Right lobe of liver (tissue), 6 donors: ENCODE data around the gene C2CD4C. TPM values are rescaled to one million over a fixed set of nuclear protein-coding genes. Genes with fewer than 3 reads are reported as not detected.
"Not testable (repeated sequence)": the region's sequence is repeated elsewhere in the genome, so short reads cannot be mapped to it uniquely, and the experiment has no call there.

ENCODE experiments used
- ATAC-seq, 4 donors: fragments of 200-7000 bp; cut with Tn5 transposase; one replicate each; pipeline ENCODE4 v1.9.1; 2020; ENCODE audit warnings: mild to moderate bottlenecking in 4 of 4, moderate library complexity in 4 of 4
- DNase-seq, 3 donors: peaks; one replicate each; pipeline ENCODE4 v3.0.0-alpha.2; 2020
- H3K27ac ChIP-seq, 3 donors: fragments of 200-600 bp; one replicate each; pipeline ENCODE4 v1.8.0; 2022
- H3K27me3 ChIP-seq, 2 donors: fragments of 200-600 bp; one replicate each; pipeline ENCODE4 v1.8.0; 2022
- H3K36me3 ChIP-seq, 4 donors: fragments of 200-600 bp; sonication (generic) in 1 of 4; one replicate each; pipeline versions ENCODE4 v1.5.1 to v1.8.0; 2017 to 2022; ENCODE audit warnings: control low read depth in 1 of 4
- H3K4me1 ChIP-seq, 4 donors: fragments of 200-600 bp; sonication (generic) in 1 of 4; one replicate each; pipeline versions ENCODE4 v1.5.1 to v1.8.0; 2017 to 2022; ENCODE audit warnings: control low read depth in 1 of 4
- H3K4me3 ChIP-seq, 3 donors: fragments of 200-600 bp; one replicate each; pipeline ENCODE4 v1.8.0; 2022
- H3K9me3 ChIP-seq, 4 donors: fragments of 200-600 bp; sonication (generic) in 1 of 4; one replicate each; pipeline versions ENCODE4 v1.5.1 to v1.8.0; 2017 to 2022; ENCODE audit warnings: control low read depth in 1 of 4
- POLR2A ChIP-seq: fragments of 450-650 bp; IDR thresholded peaks from one replicate; pipeline ENCODE4 v1.6.1; 2017; ENCODE audit warnings: antibody characterized with exemption, mild to moderate bottlenecking
- WGBS: methylation state at CpG from one replicate; pipeline ENCODE4 v1.1.6; 2018; ENCODE audit warnings: low coverage, low lambda C conversion rate; ENCODE audit not compliant: insufficient coverage; ENCODE audit errors: missing lambda C conversion rate; 5-methylcytosine and 5-hydroxymethylcytosine counted together
- intact Hi-C, 2 donors: fragments of 100-400 bp; cut with DNase I; formaldehyde crosslinking; loops; one replicate each; pipeline versions ENCODE4 v1.11.2 to v1.14.1; 2022
- total RNA-seq, 6 experiments: library from RNA; depleted of rRNA in 2 of 6; stranded (reverse); fragments of >200 nt in 2 of 6; fragmentation: NEBNext Ultra II Directional in 3 of 6; extraction: Animal tissue kit (Norgen Biotek cat#: 25700) in 3 of 6; gene quantifications; one replicate each; pipeline versions ENCODE4 v1.1.0 to v1.2.4, GENCODE V29; 2016 to 2023
- TF ChIP-seq, protein P1 (sequence below), 4 donors: fragments of 200-600 bp in 3 of 4; fragments of 450-650 bp in 1 of 4; IDR thresholded peaks; one replicate each; pipeline versions ENCODE4 v1.5.1 to v1.8.0; 2016 to 2022; ENCODE audit warnings: antibody characterized with exemption in 4 of 4, mild to moderate bottlenecking in 2 of 4
- donor health status: DM: no; HTN: yes; CAD: no.
- donor health status: DM: no; HTN: no; CAD: no.
- donor health status: DM: no; HTN: no; CAD: no.
- donor health status: DM: no; HTN: yes; CAD: no.
- donor health status: DM: no; HTN: yes; CAD: no.

Gene C2CD4C
- total RNA-seq, 6 experiments from 2014 or later, result 0.12 to 2.0 (median 0.44) TPM

DNA sequence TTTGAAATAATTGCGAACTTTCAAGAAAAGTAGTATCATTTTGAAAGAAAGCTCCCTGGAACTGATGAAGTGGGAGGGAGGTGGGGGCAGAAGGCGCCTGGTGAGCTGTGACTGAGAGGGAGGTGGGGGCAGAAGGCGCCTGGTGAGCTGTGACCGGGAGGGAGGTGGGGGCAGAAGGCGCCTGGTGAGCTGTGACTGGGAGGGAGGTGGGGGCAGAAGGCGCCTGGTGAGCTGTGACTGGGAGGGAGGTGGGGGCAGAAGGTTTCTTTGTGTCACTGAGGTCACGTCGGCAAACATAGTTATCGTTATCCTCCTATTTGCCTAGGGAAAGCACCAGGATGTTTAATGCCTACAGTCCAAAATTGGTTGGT, 24.2 kb downstream of the C2CD4C start:
- no peak overlapping the region for H3K27ac ChIP-seq
- no peak for DNase-seq
- TF ChIP-seq, protein P1, sequence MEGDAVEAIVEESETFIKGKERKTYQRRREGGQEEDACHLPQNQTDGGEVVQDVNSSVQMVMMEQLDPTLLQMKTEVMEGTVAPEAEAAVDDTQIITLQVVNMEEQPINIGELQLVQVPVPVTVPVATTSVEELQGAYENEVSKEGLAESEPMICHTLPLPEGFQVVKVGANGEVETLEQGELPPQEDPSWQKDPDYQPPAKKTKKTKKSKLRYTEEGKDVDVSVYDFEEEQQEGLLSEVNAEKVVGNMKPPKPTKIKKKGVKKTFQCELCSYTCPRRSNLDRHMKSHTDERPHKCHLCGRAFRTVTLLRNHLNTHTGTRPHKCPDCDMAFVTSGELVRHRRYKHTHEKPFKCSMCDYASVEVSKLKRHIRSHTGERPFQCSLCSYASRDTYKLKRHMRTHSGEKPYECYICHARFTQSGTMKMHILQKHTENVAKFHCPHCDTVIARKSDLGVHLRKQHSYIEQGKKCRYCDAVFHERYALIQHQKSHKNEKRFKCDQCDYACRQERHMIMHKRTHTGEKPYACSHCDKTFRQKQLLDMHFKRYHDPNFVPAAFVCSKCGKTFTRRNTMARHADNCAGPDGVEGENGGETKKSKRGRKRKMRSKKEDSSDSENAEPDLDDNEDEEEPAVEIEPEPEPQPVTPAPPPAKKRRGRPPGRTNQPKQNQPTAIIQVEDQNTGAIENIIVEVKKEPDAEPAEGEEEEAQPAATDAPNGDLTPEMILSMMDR (IDR thresholded peaks at IDR 0.05), result no peak
- no peak for TF ChIP-seq POLR2A
- 37% methylated on average over 8 of the region's 9 CpGs for WGBS
- no peak for ATAC-seq
- no peaks in the 10 kb centered on the region for H3K36me3 ChIP-seq
- no peaks in the 10 kb centered on the region for H3K9me3 ChIP-seq
- H3K4me1 ChIP-seq, result no peaks in the 10 kb centered on the region
- H3K27me3 ChIP-seq, result no peaks in the 10 kb centered on the region
- H3K4me3 ChIP-seq, result no peak overlapping the region
- intact Hi-C loops, result no loop called here

DNA sequence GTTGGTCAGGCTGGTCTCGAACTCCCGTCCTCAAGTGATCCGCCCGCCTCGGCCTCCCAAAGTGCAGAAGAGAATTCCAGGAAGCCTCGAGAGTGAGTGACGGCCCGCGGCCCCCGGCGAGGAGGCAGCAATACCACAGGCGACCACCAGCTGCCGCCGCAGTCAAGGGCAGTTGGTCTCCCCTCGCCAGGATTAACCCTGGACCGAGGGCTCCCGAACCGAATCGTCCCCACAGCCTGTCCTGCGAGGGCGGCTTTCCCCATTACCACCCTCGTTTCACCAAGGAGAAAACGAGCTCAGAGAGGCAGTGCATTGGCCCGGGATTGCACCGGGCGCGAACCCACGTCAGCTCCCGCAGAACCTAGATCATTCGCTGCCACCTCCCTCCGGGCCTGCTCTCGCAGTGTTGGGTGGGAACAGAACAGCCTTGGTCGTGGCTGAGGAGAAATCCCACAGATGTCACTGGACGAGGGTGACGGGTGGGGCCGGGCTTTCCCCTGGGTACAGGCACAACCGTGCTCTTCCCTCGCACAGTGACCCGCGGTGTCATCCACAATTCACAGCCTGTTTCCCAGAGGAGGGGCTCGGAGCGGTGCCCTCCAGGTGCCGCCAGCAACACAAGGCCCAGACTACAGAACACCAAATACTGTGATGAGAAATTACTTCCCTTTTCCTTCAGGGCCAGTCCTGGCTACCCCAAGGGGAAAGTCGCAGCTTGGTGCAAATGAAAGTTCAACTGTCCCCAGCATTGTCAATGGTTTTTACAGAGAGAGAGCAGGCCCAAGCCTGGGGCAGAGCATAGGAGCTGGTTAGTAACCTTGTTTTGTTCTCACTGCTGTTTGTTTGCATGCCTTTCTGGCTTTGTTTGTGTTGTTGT, 24.8 kb downstream of the C2CD4C start:
- ATAC-seq (peak; percentile 63 to 82 (median 76)), DNase-seq (peak in 1 of 3 donors; percentile 48)
- Histone ChIP-seq H3K27ac (no peak overlapping the region), H3K36me3 (no peaks in the 10 kb centered on the region), H3K27me3 (no peaks in the 10 kb centered on the region), H3K9me3 (no peaks in the 10 kb centered on the region), H3K4me3 (no peak overlapping the region), H3K4me1 (no peaks in the 10 kb centered on the region)
- intact Hi-C loops, result no loop called here
- 7% methylated on average over 21 of the region's 44 CpGs for WGBS
- TF ChIP-seq, protein P1 (IDR thresholded peaks at IDR 0.05), result peak; percentile 43 to 48 (median 47)
- TF ChIP-seq POLR2A, result no peak

DNA sequence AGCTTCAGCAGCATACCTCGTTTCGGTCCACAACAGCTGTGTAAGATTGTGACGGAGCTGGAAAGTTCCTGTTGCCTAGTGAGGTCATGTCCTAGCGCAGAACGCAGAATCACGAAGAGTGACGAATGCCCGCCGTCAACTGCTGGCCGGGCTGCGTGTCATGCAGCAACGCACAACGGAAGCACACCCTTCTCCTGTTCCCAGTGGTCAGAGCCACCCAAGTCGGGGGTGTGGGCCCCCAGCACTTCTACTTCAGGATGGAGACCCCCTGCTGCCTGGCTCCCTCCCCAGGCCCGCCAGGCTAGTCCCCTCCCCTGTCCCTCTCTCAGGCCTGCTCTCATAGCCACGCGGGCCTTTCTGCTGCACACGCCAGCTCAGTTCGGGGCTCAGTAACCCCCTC, 25.9 kb downstream of the C2CD4C start:
- H3K27me3 ChIP-seq, result no peaks in the 10 kb centered on the region
- no peaks in the 10 kb centered on the region for H3K36me3 ChIP-seq
- no peaks in the 10 kb centered on the region for H3K9me3 ChIP-seq
- no peak for DNase-seq
- H3K27ac ChIP-seq, result no peak overlapping the region
- H3K4me3 ChIP-seq, result no peak overlapping the region
- 43% methylated on average over 8 of the region's 19 CpGs for WGBS
- H3K4me1 ChIP-seq, result no peaks in the 10 kb centered on the region
- ATAC-seq, result peak in 1 of 4 donors; percentile 26
- intact Hi-C loops, result no loop called here
- TF ChIP-seq POLR2A, result no peak
- TF ChIP-seq, protein P1 (IDR thresholded peaks at IDR 0.05), result no peak

DNA sequence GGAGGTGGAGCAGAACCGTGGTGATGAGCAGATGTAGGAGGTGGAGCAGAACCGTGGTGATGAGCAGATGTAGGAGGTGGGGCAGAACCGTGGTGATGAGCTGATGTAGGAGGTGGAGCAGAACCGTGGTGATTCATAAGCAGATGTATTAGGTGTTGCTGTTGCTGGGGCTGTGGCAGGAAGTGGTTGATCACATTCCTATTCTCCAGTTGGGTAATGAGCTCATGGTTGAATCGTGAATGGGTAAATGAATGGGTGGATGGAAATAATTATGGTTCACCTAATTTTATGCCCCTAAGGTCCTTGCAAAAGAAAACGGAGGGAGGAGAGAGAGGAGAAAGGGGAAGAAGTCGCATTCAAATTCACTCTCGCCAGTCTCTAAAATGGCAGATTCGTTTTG, 26.4 kb downstream of the C2CD4C start:
- 39% methylated on average over 9 of the region's 9 CpGs for WGBS
- H3K4me1 ChIP-seq, H3K4me3 ChIP-seq, intact Hi-C loops, H3K27me3 ChIP-seq, H3K9me3 ChIP-seq, DNase-seq, H3K27ac ChIP-seq, ATAC-seq, H3K36me3 ChIP-seq: not testable (repeated sequence)

DNA sequence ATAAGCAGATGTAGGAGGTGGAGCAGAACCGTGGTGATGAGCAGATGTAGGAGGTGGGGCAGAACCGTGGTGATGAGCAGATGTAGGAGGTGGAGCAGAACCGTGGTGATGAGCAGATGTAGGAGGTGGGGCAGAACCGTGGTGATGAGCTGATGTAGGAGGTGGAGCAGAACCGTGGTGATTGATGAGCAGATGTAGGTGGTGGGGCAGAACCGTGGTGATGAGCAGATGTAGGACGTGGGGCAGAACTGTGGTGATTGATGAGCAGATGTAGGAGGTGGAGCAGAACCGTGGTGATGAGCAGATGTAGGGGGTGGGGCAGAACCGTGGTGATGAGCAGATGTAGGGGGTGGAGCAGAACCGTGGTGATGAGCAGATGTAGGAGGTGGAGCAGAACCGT, 27.0 kb downstream of the C2CD4C start:
- not testable (repeated sequence) for DNase-seq

DNA sequence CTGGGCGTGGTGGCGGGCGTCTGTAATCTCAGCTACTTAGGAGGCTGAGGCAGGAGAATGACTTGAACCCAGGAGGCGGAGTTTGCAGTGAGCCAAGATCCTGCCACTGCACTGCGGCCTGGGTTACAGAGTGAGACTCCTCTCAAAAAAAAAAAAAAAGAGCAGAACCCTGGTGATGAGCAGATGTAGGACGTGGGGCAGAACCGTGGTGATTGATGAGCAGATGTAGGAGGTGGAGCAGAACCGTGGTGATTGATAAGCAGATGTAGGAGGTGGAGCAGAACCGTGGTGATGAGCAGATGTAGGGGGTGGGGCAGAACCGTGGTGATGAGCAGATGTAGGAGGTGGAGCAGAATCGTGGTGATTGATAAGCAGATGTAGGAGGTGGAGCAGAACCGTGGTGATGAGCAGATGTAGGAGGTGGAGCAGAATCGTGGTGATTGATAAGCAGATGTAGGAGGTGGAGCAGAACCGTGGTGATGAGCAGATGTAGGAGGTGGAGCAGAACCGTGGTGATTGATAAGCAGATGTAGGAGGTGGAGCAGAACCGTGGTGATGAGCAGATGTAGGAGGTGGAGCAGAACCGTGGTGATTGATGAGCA, 28.2 kb downstream of the C2CD4C start:
- not testable (repeated sequence) for H3K27me3 ChIP-seq, ATAC-seq

More for the DNA sequence above, 27.0 kb downstream of the C2CD4C start:
- 41% methylated on average over 11 of the region's 11 CpGs for WGBS
- H3K27ac ChIP-seq, H3K4me3 ChIP-seq, H3K4me1 ChIP-seq, H3K27me3 ChIP-seq, ATAC-seq, intact Hi-C loops, H3K36me3 ChIP-seq, H3K9me3 ChIP-seq: not testable (repeated sequence)

More for the DNA sequence above, 28.2 kb downstream of the C2CD4C start:
- intact Hi-C loops, H3K4me3 ChIP-seq, H3K27ac ChIP-seq, H3K9me3 ChIP-seq, H3K36me3 ChIP-seq, H3K4me1 ChIP-seq, DNase-seq: not testable (repeated sequence)
- 54% methylated on average over 11 of the region's 17 CpGs for WGBS
